ENCODE data around the gene ERBB3.
"Not testable (repeated sequence)": the region's sequence is repeated elsewhere in the genome, so short reads cannot be mapped to it uniquely, and the experiment has no call there.

Gene ERBB3

GRCh38 chr12:56040963-56041551 is 38.9 kb upstream of the ERBB3 start:
- H3K4me3 ChIP-seq (ENCODE audit: low read length) = peak overlapping the region; percentile 76
- H3K4me1 ChIP-seq (ENCODE audit: control insufficient read depth, low read length) = peaks cover 30% of the 10 kb centered on the region
- peak overlapping the region; percentile 77 for H3K4me2 ChIP-seq (ENCODE audit: low read length)
- peaks cover 8% of the 10 kb centered on the region; the same call in 1 of the 2 replicates for H4K20me1 ChIP-seq (ENCODE audit: control insufficient read depth, insufficient read depth, low read depth, low read length)
- H3K27ac ChIP-seq (ENCODE audit: low read depth, low read length) = peak overlapping the region; percentile 52
- peaks cover 37% of the 10 kb centered on the region for H3K36me3 ChIP-seq (ENCODE audit: control insufficient read depth, low read length)
- H3K9me3 ChIP-seq (ENCODE audit: control insufficient read depth, insufficient read depth, low read length) = no peaks in the 10 kb centered on the region
- peaks cover 30% of the 10 kb centered on the region for H3K79me2 ChIP-seq (ENCODE audit: control insufficient read depth, low read length)
- peaks cover 42% of the 10 kb centered on the region for H3F3A ChIP-seq (ENCODE audit: control insufficient read depth, insufficient read depth)
- no peaks in the 10 kb centered on the region for H3K27me3 ChIP-seq (ENCODE audit: control insufficient read depth, low read length)
- H3K9me2 ChIP-seq (replicated peaks; ENCODE audit: control insufficient read depth, low read length) = no peaks in the 10 kb centered on the region
- no peak for TF ChIP-seq EZH2phosphoT487 (IDR thresholded peaks at IDR 0.05; ENCODE audit: borderline replicate concordance, low read length)
- TF ChIP-seq, protein P1, sequence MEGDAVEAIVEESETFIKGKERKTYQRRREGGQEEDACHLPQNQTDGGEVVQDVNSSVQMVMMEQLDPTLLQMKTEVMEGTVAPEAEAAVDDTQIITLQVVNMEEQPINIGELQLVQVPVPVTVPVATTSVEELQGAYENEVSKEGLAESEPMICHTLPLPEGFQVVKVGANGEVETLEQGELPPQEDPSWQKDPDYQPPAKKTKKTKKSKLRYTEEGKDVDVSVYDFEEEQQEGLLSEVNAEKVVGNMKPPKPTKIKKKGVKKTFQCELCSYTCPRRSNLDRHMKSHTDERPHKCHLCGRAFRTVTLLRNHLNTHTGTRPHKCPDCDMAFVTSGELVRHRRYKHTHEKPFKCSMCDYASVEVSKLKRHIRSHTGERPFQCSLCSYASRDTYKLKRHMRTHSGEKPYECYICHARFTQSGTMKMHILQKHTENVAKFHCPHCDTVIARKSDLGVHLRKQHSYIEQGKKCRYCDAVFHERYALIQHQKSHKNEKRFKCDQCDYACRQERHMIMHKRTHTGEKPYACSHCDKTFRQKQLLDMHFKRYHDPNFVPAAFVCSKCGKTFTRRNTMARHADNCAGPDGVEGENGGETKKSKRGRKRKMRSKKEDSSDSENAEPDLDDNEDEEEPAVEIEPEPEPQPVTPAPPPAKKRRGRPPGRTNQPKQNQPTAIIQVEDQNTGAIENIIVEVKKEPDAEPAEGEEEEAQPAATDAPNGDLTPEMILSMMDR (IDR thresholded peaks at IDR 0.05; ENCODE audit: low read depth, low read length, poor library complexity, severe bottlenecking) = no peak

- peaks cover 30% of the 10 kb centered on the region for H3K79me2 ChIP-seq (ENCODE audit: control insufficient read depth, low read length)
- TF ChIP-seq, protein P1 (IDR thresholded peaks at IDR 0.05; ENCODE audit: low read depth, low read length, poor library complexity, severe bottlenecking) = peak; percentile 56
- TF ChIP-seq EZH2phosphoT487 (IDR thresholded peaks at IDR 0.05; ENCODE audit: borderline replicate concordance, low read length) = no peak
- H3K27me3 ChIP-seq (ENCODE audit: control insufficient read depth, low read length) = no peaks in the 10 kb centered on the region
- no peaks in the 10 kb centered on the region for H3K9me2 ChIP-seq (replicated peaks; ENCODE audit: control insufficient read depth, low read length)
- H4K20me1 ChIP-seq (ENCODE audit: control insufficient read depth, insufficient read depth, low read depth, low read length) = peaks cover 8% of the 10 kb centered on the region; the same call in 1 of the 2 replicates
- peaks cover 42% of the 10 kb centered on the region for H3K36me3 ChIP-seq (ENCODE audit: control insufficient read depth, low read length)
- H3K9me3 ChIP-seq (ENCODE audit: control insufficient read depth, insufficient read depth, low read length) = no peaks in the 10 kb centered on the region
- peaks cover 50% of the 10 kb centered on the region for H3F3A ChIP-seq (ENCODE audit: control insufficient read depth, insufficient read depth)
- peaks cover 35% of the 10 kb centered on the region for H3K4me1 ChIP-seq (ENCODE audit: control insufficient read depth, low read length)
- peak within 1 kb of the TSS; percentile 79 for H3K4me3 ChIP-seq (ENCODE audit: low read length)
- peak within 1 kb of the TSS; percentile 66 for H3K27ac ChIP-seq (ENCODE audit: low read depth, low read length)
- H3K4me2 ChIP-seq (ENCODE audit: low read length) = peak within 1 kb of the TSS; percentile 80
Measured at GRCh38 chr12:56041552-56042429, 38.2 kb upstream of the ERBB3 start, which contains the start of gene RPS26. TSS of gene RPS26 (plus strand) at chr12:56041918. CDS start at chr12:56042167, 249 bp downstream.

GRCh38 chr12:56042430-56042813 is 37.5 kb upstream of the ERBB3 start:
- Histone ChIP-seq H3K27ac (ENCODE audit: low read depth, low read length) (peak overlapping the region; percentile 66), H3K4me1 (ENCODE audit: control insufficient read depth, low read length) (peaks cover 38% of the 10 kb centered on the region), H3F3A (ENCODE audit: control insufficient read depth, insufficient read depth) (peaks cover 51% of the 10 kb centered on the region), H3K36me3 (ENCODE audit: control insufficient read depth, low read length) (peaks cover 42% of the 10 kb centered on the region), H3K4me2 (ENCODE audit: low read length) (peak overlapping the region; percentile 80), H3K79me2 (ENCODE audit: control insufficient read depth, low read length) (peaks cover 30% of the 10 kb centered on the region), H3K4me3 (ENCODE audit: low read length) (peak overlapping the region; percentile 79)
- H3K9me3 ChIP-seq (ENCODE audit: control insufficient read depth, insufficient read depth, low read length); H4K20me1 ChIP-seq (ENCODE audit: control insufficient read depth, insufficient read depth, low read depth, low read length); H3K9me2 ChIP-seq (replicated peaks; ENCODE audit: control insufficient read depth, low read length); H3K27me3 ChIP-seq (ENCODE audit: control insufficient read depth, low read length): not testable (repeated sequence)

DNA sequence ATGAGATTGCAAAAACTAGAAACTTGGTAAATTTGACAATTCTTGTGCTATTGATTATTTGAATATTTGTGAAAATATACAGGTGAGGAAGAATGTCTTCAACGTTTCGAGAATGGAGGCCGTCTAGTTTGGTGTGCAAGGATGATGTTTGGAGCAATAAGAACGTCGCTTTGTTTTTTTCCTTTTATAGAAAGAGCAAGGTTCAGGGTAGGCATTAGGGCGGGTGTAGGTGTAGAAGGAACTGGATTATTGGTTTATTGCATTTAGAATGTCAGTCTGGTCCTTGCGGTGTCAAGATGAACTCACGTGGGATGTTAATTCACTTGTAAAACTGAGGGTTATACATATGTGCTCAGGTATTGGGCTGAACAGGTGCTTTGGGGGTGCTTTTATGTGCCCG is 37.1 kb upstream of the ERBB3 start:
- peaks cover 51% of the 10 kb centered on the region for H3F3A ChIP-seq (ENCODE audit: control insufficient read depth, insufficient read depth)
- no peaks in the 10 kb centered on the region for H3K9me3 ChIP-seq (ENCODE audit: control insufficient read depth, insufficient read depth, low read length)
- H3K79me2 ChIP-seq (ENCODE audit: control insufficient read depth, low read length) = peaks cover 30% of the 10 kb centered on the region
- H4K20me1 ChIP-seq (ENCODE audit: control insufficient read depth, insufficient read depth, low read depth, low read length) = peaks cover 8% of the 10 kb centered on the region; the same call in 1 of the 2 replicates
- H3K9me2 ChIP-seq (replicated peaks; ENCODE audit: control insufficient read depth, low read length) = no peaks in the 10 kb centered on the region
- H3K36me3 ChIP-seq (ENCODE audit: control insufficient read depth, low read length) = peaks cover 42% of the 10 kb centered on the region
- TF ChIP-seq, protein P1 (IDR thresholded peaks at IDR 0.05; ENCODE audit: low read depth, low read length, poor library complexity, severe bottlenecking) = no peak
- no peak for TF ChIP-seq EZH2phosphoT487 (IDR thresholded peaks at IDR 0.05; ENCODE audit: borderline replicate concordance, low read length)
- H3K4me1 ChIP-seq (ENCODE audit: control insufficient read depth, low read length) = peaks cover 38% of the 10 kb centered on the region
- peak overlapping the region; percentile 79 for H3K4me3 ChIP-seq (ENCODE audit: low read length)
- no peaks in the 10 kb centered on the region for H3K27me3 ChIP-seq (ENCODE audit: control insufficient read depth, low read length)
- H3K27ac ChIP-seq (ENCODE audit: low read depth, low read length) = peak overlapping the region; percentile 66
- H3K4me2 ChIP-seq (ENCODE audit: low read length) = peak overlapping the region; percentile 80

All from DOHH2 (cell line).